GM18499 (cell line): ENCODE measurements around the gene DCANP1.

Experiments used
- ATAC-seq: cut with Tn5 transposase; IDR thresholded peaks from one replicate; pipeline ENCODE4 v1.9.1; 2021; ENCODE audit warnings: moderate number of reproducible peaks; ENCODE audit not compliant: insufficient read depth, unreplicated experiment

Gene DCANP1

DNA sequence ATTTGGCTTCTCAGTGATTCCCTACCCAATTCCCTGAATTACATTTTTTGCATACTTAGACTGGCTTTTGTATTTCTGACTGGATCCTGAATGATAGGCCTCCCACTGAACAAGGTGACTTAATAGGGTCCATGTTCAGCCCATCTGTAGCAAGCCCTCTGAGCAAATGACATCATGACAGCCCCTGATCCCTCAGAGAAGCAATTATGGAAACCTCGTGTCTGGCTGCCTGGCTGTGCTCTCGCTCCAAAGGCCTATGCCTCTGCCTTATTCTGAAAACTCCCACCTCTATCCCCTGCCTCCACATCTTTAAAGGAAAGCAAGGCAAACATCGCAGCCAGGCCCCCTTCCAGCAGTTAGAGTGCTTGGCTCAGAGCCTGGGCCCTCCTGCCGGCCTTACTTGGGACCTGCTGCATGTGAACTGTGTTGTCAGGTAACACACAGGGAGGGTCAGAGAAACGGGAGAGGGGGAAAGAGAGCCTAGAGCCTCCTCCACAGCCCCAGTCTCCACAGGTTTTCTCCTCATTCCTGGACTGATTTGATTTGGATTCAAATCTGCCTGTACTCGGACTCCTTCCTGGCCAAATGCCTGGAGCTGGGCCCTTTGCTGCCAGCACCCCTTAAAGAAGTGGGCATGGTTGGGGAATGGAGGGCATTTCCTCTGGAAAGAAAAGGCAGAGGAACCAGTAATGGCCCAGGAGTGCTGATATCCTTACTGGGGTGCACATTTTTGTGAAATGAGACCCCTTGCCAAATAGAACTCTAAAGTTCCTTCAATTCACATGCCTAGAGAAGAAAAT, 3.8 kb downstream of the DCANP1 start:
- no peak for ATAC-seq

DNA sequence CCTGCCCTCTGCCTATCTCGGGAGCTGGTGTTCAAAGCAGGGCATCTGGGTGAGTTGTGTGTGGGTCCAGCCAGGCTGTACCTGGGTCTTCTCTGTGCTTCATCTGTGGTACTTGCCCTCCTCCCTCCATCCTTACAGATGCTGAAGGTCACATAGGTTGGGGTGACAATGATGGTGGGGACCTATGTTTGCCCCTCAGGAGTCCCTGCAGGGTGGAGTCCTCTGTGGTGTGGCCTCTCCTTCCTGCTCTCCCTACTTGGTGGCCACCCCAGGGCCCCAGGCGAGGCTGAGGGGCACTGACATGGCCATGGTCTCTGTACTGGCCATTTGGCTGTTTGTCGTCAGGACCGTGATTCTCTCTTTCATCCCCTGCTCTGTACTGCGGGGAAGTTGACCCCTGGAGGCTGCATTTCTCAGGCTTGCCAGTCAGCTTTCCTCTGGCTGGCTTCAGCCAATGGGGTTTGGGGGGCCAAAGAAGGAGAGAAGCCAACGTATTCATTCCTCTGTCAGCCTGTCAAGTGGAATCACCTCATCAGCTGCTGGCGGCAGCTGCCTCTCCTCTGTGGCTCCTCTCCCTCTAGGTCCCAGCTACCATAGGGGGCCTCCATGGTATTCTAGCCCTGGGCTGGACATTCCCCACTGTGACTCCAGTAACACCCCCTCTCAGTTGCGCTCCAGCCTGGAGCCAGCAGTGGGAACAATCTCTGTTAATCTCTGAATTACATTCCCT, 4.6 kb downstream of the DCANP1 start:
- ATAC-seq: no peak

DNA sequence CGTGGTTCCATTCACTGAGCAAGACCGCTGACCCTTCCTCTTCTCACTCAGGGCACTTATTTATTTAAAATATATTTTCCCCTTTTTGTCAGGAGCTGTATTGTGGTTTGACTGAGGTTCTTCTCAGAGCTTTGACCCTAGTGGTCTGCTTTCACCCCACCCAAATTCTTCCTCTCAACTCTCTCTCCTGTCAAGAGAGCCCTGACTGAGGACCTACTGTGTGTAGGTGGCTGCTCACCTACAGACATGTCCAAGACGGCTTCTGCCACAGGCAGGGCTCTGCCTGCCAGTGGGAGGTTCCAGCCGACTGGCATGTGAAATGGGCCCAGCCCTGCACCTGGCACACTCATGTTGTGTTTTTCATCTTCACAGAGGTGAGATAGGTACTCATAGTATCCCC, 5.2 kb downstream of the DCANP1 start:
- ATAC-seq: no peak

DNA sequence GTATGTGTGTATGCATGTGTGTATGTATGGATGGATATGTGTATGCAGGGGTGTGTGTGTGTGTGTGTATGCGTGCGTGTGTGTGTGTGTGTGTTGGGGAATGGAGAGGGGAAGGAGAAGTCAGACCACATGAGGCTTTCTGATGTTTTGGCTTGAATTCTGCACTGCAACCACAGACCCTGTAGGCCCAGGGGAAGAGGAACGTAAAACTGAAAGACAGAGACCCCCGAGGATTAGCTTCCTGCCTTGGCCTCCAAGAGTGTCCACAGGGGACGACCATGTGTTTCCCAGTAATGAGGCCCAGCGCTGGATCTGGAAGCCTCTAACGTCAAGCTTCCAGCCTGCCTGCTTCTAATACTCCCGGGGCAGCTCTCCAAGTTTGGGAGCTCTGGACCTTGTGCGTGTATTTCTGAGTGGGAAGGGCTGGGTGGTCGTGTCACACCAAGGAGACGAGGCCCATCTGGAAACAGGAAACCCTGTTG, 5.8 kb downstream of the DCANP1 start:
- ATAC-seq: no peak

DNA sequence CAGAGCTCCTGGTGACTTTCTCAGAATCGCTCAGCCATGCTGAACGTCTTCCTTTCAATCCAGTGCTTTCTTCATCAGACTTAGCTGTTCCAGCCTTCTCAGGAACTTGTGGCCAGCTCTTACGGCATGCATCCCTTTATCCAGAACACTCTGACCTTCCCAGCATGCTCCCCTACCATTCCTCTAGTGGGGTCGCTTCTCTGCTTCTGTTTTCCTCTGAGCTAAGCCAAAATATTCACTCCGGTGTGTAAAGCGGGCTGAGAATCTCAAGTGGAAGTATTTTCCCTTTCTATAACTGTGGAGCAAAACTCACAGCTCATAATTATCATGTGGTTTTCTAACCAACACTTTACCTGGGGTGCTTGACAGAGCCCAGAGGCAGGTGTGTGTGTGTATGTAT, 6.2 kb downstream of the DCANP1 start:
- ATAC-seq: no peak

DNA sequence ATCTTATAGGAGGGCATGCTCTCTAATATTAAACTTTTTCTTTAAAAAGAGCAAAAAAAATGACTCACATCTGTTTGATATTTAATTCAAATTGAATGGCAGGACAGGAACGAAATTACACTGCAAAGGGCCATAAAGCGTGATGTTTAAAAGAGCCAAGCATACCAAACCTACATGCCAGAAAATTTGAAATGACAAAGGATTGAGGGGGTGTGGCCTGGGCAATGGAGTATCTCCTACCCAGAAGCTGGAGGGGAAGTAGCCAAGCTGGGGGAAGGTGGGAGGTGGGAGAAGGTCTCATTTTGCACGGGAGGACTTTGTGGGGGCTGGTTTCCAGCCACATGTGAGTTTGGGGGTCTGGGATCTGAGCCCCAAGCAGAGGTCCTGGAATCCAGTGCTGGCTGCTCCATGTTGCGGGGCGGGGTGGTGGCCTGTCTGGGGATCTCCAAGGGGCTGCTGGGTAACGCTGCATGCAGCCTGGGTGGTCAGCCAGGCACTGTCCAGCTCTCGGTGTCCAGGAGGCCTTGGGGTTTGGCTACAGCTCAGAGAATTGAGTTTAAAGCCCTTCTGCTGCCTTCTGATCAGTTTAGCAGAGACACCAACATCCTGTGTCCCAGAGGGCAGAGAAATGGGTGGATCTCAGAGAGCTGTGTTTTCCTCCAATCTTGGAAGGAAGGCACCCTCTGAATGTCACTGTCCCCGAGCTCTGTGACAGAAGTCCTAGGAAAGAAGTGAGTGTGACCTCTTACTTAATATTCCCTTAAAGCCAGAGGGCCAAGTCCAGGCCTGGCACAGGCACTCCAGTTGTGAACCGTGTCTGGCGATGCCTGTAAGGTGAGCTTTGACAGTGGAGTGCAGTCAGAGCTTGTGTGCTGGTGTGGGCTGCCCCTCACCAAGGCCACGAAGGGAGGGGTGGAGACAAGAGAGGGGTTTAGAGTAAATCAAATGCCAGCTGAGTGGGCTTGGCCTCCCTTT, 7.6 kb downstream of the DCANP1 start:
- ATAC-seq: no peak

DNA sequence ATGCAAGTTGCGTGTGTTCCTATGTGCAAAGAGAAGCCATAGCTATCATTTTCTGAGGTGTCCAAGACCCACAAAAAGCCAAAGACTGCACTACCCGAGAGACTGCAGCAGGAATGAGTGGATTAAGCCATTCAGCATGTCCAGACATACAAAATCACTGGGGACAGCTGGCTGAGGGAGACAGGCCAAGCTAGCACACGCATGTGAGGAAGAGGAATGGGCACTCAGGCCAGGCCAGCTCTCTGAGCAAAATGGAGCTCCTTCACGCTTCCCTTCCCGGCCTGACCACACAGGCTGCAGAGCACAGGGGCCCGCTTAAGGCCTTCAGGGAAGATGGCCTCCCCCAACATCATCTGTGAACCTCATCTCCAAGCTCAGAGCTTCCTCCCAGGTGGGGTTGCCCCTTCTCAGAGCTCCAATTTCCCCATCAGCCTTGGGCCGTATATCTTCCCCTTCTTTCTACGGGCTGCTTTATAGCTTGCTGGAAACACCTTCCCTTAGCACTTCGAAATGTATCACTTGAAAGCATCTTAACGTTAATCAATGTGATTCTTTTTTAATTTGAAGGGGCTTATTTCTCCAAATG, 8.4 kb downstream of the DCANP1 start:
- ATAC-seq: no peak

DNA sequence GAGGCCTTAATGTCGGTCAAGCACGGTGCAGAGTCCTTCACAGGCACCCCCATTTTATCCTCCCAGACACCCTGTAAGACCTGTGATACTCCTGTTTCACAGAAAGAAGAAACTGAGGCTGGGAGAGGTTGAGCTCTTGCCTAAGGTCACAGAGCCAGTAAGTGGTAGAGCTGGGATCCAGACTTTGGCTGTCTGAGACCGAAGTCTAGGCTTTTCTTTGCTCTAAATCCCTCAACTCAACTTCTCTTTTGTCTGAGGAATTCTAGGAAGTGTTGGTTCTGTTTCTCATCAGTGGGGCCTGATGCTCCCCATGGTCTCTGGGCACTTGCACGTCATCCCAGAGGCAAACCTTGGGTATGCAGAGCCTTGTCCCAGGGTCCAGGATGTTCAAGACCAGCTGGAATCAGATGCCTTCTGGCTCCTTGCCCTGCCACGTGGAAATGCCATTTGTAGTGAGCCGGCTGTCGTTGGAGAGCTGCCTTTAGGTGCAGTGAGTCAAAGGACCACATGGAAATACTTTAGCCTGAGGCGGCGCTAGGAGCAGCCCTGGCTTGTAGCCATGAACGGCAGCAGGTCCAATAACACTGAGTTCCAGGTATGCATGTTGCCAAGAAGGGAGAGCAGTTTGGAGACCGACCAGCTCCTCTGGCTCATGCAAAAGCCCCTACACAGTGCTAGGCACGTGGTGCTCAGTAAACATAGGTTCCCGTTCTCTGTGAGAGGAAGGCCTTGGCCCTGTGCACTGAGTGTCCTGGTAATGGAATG, 9.2 kb downstream of the DCANP1 start:
- ATAC-seq: no peak

DNA sequence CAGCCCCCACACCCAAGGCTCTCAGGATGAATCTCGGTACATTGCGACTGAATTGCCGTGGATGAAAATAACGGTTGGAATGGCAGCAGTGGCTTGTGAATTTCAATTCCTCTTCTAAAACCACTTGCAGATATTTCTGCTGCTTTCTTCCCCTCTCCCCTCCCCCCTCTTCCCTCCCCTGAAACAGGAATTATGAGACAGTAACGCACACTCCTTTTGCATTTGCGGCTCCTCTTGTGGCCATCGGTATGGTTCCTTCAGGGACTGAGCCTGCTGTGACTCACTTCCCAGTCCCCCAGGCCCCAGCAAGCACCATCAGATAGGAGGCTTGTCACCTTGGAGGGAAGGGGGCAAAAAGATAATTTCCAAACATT, 9.7 kb downstream of the DCANP1 start:
- ATAC-seq: no peak

DNA sequence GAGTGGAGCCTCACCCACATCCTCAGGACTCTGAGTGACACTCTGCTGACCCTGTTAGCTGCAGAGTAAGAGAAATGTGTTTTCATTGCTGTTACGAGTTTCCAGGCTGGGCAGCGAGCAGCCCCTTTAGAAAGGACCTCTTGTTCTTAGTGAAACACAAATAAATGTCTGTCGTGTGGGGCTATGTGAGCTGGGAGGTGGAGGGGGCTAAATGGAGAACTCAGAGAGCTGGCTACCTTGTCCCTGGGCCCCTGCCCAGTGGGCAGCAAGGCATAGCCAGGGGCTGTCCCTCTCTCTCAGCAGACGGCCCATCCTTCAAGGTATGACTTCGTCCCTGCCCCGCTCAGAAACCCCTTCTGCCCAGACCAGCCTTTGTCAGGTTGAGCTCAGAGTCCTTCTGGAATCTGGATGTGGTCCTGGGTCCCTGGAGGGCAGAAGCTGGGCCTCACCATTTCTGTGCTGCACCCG, 10.2 kb downstream of the DCANP1 start:
- no peak for ATAC-seq

DNA sequence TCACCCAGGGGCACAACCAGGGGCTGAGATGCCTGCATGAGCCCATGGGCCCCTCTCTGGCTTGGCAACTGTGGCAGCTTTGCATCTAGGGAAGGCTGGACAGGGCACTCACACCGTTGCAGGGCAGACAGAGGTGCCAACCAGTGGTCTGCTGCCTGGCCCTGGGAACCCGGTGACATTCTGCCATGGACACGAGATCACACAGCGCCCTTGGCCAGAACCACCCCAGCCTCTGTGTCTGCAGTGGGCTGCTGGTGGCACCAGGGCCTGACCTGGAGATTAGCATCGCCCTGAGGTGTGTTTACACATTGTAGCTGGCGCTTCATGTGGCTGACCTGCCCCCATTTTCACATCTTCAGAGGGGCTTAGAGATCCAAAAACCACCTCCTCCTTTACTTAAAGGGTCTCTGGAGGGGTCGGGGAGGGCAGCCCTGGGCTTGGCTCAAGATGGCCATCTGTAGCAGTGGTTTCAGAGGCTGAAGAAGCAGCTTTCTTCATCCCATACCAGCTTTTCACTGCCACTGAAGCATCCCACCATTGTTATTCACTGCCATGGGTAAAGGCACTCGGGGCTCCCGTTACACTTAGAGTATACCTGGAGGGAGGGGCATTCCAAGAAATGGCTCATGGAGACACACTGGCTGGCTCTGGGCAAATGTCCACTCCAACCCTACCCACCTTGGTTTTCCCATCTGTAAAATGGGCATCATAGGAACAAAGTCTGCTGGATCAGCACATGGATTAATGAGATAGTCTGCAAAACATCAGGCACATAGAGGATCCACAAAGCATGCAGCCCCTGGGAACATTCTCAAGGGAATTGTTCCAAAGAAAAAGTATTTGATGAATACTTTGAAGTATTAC, 11.4 kb downstream of the DCANP1 start:
- ATAC-seq: no peak

DNA sequence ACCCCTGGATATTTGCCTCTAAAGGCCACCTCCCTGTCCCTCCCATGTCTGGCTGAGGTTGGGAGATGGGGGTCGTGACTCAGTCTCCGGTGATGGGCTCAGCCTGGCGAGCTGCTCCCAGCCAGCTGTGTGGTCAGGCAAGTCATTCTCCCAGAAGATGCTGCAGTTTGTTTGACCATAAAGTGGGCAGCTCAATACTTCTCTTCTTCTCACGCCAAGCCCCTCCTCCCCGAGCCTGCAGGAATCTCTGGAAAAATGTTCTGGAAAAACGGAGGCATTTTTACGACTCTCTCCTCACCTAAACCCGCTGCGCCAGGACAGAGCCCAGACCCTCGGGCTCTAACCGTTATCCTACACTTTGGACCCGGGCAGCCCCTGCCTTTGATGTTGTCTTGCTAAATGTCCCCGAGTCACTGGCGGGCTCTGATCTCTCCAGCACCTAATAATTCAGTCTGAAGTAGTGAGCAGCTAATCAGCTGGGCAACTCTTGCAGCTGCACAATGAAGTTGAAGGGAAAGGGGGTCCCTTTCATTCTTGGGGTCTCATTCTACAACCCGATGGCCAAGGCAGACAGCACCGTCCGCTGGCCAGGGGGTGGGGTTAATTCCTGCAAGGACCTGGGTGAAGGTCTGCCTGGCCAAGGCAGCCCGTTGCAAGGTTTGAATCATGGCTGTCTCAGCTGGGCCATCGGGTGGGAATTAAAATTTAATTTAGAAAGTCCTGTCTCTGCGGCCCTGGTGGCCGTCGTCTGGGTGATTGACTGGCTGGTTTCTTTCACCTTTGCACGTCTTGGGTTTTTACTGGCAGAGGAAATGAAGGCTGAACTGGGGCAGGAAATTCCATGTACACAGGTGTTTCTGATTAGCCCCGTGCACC, 12.3 kb downstream of the DCANP1 start:
- no peak for ATAC-seq

DNA sequence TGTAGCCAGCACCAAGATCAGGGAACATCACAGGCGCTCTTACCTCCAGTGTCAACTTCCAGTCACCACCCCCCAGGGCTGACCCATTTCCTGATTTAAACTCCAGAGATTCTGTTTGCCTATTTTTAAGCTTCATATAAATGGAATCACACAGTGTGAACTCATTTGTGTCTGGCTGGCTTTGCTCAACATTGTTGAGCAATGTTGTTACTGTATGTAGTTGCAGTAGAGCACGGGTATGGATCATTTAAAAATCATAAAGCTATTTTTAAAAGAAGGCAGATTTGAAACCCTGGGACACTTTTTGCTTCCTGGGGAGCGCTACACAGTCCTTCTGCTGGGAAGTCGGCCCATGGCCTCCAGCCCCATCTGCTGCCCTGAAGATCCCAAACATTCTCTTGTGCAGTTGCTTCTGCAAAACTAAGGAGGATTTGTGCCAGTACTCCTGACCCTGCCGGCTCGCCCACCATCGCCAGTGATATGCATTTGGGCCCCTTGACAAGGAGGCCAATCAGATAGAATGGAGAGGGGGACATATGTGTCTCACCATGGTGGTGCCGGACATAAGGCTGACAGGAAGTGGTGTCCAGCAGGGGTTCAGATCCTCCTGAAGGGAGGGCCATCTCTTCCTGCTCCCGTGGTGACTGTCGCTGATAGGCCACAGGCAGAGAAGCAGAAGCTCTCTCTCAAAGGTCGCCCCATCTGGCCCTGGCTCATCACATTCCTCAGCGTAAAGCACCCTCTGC, 13.3 kb downstream of the DCANP1 start:
- ATAC-seq: no peak

DNA sequence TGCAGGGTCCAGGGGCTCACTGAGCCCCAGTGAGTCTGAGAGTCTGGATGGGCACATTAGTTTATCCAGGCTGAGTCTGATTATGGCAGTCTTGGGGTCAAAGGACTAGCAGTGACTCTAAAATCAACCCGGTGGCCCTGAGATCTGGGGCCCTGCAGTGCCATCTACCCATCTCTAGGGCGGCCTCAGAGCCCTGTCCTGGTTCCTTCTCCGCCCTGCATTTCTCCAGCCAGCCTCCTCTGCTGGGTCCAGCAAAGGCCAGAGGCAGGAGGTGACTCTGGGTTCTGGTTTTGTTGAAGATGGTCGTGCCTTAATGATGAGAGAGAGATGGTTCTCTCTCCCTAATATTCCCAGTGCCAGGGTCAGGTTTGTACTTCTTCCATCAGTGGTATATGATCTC, 15.0 kb downstream of the DCANP1 start:
- no peak for ATAC-seq

DNA sequence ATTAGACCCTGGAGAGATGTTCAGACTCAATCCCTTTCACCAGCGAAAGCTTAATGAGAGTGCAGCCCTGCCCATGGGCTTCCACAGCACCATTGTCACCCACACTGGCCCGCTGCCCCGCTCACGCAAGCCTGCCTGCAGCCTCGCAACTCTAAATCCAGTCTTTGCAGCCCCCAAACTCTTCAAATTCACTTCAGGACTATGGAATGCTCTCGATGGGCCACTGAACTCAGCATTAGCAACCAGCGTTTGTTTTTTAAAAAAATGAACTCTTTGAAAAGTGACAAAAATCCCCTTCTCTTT, 17.1 kb downstream of the DCANP1 start:
- no peak for ATAC-seq

DNA sequence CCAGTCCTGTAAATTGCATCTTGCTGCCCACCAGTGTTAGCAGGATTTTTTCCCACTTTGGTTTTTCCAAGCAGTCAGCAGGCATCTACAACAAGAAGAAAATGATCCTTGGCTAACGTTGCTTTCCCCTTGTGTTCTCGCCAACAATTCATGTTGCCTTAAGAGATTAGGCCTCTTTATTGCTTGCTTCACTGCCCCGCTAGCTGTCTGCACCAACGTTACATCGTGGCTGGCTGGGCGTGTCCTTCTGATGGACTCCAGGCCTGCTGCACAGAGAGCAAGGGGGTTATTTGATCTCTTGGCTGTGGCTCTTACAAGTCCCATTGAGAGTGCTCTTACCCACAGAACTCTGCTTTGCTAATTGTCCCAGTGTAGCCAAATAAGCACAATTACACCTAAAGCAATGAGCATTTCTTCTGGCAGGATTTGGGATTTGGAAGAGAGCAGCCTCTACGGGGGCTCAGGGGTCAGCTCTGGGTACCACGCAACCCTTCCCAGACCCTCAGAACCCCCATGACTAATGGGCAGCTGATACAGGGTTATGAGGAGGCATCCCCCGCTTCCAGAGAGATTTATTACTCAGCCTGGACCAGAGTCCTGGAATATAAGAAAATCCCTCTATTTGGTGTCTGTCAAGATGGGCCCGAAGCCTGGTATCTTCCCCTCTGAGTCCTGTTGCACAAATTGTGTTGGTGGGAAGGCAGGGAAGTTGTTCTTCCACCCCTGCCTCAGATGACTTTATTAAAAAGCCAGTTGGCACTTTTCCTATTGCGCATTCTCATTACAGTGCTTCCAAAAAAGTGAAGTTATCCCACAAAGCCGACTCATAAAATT, 17.6 kb downstream of the DCANP1 start:
- ATAC-seq: no peak
